Measurements from ENCODE around the gene SOX11. TPM values are rescaled to one million over a fixed set of nuclear protein-coding genes. Genes with fewer than 3 reads are reported as not detected.

Gene SOX11
- total RNA-seq, 1 experiment from 2014 or later = 0.02 TPM

DNA sequence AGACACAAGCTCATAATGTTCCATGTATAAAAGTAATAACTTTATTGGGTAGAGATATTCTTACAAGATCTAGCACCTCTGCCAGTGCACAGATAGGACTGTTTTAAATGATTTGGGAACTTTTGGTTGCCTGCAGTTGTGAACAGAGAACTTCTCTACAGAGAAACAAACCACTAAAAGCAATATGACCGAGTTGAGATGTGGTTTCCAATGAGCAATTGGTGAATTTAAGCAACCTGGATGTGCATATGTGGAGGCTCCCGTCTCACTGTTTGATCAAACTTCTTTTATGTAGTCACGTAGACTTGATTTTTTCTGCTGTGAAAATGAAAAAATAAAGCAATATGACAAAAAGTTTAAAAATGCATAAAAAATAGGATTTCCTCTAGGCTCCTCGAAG lies 7.8 kb downstream of the SOX11 start:
- CTCF ChIA-PET = no interaction called here

More for the DNA sequence above, 7.8 kb downstream of the SOX11 start:
- H3K9me3 ChIP-seq (ENCODE audit: control insufficient read depth in 1 of 2, insufficient read depth in 1 of 2, low read depth in 1 of 2, low read length in 2 of 2) = peaks cover 8 to 12% of the 10 kb centered on the region in 2 experiments; a peak in 2 of 4 replicates
- ATAC-seq (no peak), DNase-seq (ENCODE audit: low read depth, low spot score) (no peak)
- no peak overlapping the region for H2AFZ ChIP-seq (ENCODE audit: low read depth, low read length, poor library complexity, severe bottlenecking)
- H3K9ac ChIP-seq (ENCODE audit: low read length) = no peak overlapping the region
- no peaks in the 10 kb centered on the region for H4K20me1 ChIP-seq (ENCODE audit: insufficient read depth)
- intact Hi-C loops (cut with micrococcal nuclease) = no loop called here
- no peaks in the 10 kb centered on the region for H3K27me3 ChIP-seq (ENCODE audit: insufficient read depth, low read length)
- H3K79me2 ChIP-seq (ENCODE audit: insufficient read depth, low read length) = no peaks in the 10 kb centered on the region
- no peaks in the 10 kb centered on the region for H3K4me1 ChIP-seq (ENCODE audit: control insufficient read depth in 1 of 2, insufficient read depth in 2 of 2, low read length in 2 of 2)
- no peak overlapping the region for H3K4me2 ChIP-seq (ENCODE audit: low read length)
- TF ChIP-seq TCF7L2 (IDR thresholded peaks at IDR 0.05; ENCODE audit: borderline replicate concordance, extremely low read depth, insufficient read depth, insufficient read length) (no peak), POLR2AphosphoS5 (IDR thresholded peaks at IDR 0.05; ENCODE audit: low read depth, low read length) (no peak), ATF3 (IDR thresholded peaks at IDR 0.05) (no peak), CEBPB (IDR thresholded peaks at IDR 0.05; ENCODE audit: low read depth) (no peak), YY1 (IDR thresholded peaks at IDR 0.05; ENCODE audit: extremely low read depth, insufficient replicate concordance, low read depth, low read length) (no peak), SP1 (IDR thresholded peaks at IDR 0.05; ENCODE audit: low read depth) (no peak), ELF1 (IDR thresholded peaks at IDR 0.05; ENCODE audit: borderline replicate concordance, low read depth) (no peak), FOSL1 (IDR thresholded peaks at IDR 0.05; ENCODE audit: low read depth) (no peak), SRF (IDR thresholded peaks at IDR 0.05; ENCODE audit: low read depth) (no peak), ZNF274 (IDR thresholded peaks at IDR 0.05; ENCODE audit: low read depth, low read length) (no peak), CBX3 (IDR thresholded peaks at IDR 0.05; ENCODE audit: low read depth) (no peak), EGR1 (IDR thresholded peaks at IDR 0.05; ENCODE audit: low read depth) (no peak), ZBTB33 (IDR thresholded peaks at IDR 0.05; ENCODE audit: extremely low read depth, insufficient replicate concordance, low read length) (no peak), EZH2 (IDR thresholded peaks at IDR 0.05) (no peak), CTCF (IDR thresholded peaks at IDR 0.05 in 2 of 3, conservative IDR thresholded peaks at IDR 0.05 in 1 of 3; ENCODE audit: borderline replicate concordance in 1 of 3, insufficient read depth in 1 of 3, low read depth in 2 of 3, low read length in 2 of 3) (no peak), JUND (IDR thresholded peaks at IDR 0.05) (no peak), MAX (IDR thresholded peaks at IDR 0.05) (no peak), POLR2A (IDR thresholded peaks at IDR 0.05; ENCODE audit: borderline replicate concordance, extremely low read depth, insufficient read depth, insufficient read length) (no peak)
- TF ChIP-seq, protein P1, sequence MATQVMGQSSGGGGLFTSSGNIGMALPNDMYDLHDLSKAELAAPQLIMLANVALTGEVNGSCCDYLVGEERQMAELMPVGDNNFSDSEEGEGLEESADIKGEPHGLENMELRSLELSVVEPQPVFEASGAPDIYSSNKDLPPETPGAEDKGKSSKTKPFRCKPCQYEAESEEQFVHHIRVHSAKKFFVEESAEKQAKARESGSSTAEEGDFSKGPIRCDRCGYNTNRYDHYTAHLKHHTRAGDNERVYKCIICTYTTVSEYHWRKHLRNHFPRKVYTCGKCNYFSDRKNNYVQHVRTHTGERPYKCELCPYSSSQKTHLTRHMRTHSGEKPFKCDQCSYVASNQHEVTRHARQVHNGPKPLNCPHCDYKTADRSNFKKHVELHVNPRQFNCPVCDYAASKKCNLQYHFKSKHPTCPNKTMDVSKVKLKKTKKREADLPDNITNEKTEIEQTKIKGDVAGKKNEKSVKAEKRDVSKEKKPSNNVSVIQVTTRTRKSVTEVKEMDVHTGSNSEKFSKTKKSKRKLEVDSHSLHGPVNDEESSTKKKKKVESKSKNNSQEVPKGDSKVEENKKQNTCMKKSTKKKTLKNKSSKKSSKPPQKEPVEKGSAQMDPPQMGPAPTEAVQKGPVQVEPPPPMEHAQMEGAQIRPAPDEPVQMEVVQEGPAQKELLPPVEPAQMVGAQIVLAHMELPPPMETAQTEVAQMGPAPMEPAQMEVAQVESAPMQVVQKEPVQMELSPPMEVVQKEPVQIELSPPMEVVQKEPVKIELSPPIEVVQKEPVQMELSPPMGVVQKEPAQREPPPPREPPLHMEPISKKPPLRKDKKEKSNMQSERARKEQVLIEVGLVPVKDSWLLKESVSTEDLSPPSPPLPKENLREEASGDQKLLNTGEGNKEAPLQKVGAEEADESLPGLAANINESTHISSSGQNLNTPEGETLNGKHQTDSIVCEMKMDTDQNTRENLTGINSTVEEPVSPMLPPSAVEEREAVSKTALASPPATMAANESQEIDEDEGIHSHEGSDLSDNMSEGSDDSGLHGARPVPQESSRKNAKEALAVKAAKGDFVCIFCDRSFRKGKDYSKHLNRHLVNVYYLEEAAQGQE (IDR thresholded peaks at IDR 0.05; ENCODE audit: low read depth) = no peak
- RAD21 ChIA-PET (ENCODE audit: low non-redundant PET in 1 of 2, low total read pairs in 2 of 2, uncharacterized antibody in 2 of 2, unreplicated experiment in 2 of 2) = no interaction called here
- H3K27ac ChIP-seq (ENCODE audit: low read depth, low read length) = no peak overlapping the region
- no peaks in the 10 kb centered on the region for H3K9me2 ChIP-seq (ENCODE audit: insufficient read depth)
- H3K36me3 ChIP-seq (ENCODE audit: control insufficient read depth in 1 of 2, insufficient read depth in 2 of 2, low read length in 2 of 2) = no peaks in the 10 kb centered on the region
- no peak overlapping the region for H3K4me3 ChIP-seq (replicated peaks in 1 of 2; ENCODE audit: low read depth in 1 of 2, low read length in 2 of 2)
- POLR2A ChIA-PET = no interaction called here
- no TSS peak for BruUV-seq (replicated peaks)

Measured in HCT116 (cell line).